GM12801 (cell line): ENCODE measurements around the gene WNT2B.

Experiments used
- CTCF ChIP-seq: IDR thresholded peaks from one replicate; pipeline ENCODE4 v1.5.1; 2011; ENCODE audit warnings: control low read depth; ENCODE audit not compliant: insufficient read length; ENCODE audit errors: extremely low read depth

WNT2B gene

DNA sequence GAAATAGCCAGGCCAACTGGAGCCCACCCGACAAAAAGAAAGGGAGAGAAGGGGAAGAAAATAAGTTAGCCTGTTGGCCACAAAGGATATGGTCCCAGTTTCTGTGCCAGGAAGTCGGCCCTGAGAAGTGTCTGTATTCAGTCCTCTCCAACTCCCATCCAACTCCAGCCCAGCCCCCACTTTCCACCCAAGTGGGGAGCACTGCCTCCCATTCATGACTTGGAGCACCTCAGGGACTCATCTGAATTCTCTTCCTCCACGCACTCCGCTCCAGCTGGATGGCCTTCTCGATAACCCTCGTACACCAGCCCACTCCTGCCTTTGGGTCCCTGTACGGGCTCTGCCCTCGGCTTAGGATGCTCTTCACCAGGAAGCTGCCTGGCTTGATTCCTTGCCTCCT is 2.0 kb upstream of the WNT2B start:
- no peak for TF ChIP-seq CTCF

GRCh38 chr1:112507336-112507735 is 1.4 kb upstream of the WNT2B start:
- TF ChIP-seq CTCF, result no peak

- TF ChIP-seq CTCF, result no peak
These were observed 866 bp upstream of the WNT2B start for GRCh38 chr1:112507921-112508277.

DNA sequence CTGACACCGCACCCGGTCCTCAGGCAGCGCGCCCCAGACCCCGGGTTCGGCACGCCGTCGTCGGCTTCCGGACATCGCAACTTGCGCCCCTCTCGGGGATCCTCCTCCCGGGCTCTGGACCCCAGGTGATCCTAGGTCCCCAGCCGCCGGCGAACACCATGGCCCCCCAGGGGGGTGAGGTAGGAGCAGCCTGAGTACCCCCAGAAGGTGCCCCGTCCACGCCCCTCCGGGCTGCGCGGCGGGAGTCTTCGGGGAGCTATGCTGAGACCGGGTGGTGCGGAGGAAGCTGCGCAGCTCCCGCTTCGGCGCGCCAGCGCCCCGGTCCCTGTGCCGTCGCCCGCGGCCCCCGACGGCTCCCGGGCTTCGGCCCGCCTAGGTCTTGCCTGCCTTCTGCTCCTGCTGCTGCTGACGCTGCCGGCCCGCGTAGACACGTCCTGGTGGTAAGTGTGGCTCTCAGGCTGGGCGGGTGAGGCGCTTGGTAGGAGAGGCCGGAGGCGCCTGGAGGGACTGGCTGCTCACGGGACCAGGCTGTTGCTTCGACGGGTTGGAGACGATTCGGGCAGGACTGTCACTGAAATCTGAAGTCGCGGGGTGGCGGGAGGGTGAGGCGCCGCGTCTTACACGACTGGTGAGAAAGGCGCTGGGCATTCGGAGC is 367 bp downstream of the WNT2B start:
- no peak for TF ChIP-seq CTCF

DNA sequence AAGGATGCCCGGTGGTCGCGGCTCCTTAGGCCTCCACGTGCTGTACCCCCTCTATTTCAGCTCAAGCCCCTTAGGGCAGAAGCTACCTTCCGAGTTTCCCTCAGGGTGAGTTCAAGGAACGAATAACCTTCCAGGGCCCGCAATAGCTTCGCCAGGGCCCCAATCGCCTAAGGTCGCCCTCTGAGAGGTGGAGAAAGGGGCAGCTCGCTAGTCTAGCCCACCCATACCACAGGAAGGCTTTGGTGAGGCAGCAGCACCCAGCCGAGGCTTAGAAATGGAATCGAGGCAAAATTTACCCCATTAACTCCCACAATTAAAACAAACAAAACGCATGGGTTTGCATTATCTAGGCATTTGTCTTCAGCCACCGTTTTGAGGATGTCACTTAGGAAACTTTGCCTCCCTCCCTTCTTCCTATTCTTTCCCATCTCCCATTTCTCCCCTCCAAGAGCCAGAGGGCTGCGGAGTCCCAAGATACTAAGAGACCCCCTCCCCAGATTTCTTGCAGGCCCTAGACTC is 954 bp downstream of the WNT2B start:
- TF ChIP-seq CTCF, result no peak

DNA sequence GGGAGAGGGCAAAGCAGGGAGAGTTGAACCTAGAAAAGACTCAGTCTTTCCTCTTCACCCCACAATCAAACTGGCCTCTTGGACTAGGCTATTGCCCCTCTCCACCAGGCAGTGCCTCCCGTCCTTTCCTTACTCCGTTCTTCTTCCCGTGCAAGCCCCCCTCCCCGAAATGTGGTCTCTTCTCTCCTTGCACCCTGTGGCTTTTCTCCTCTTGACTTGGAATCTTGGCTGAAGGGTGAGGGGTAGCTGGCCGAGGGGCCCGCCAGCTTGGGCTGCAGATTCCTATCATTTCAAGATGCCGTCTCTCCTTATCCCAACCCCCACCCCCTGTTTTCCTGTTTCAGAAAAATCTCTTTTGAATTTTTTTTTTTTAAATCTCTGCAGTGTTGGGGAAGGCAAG is 1.6 kb downstream of the WNT2B start:
- TF ChIP-seq CTCF, result no peak

DNA sequence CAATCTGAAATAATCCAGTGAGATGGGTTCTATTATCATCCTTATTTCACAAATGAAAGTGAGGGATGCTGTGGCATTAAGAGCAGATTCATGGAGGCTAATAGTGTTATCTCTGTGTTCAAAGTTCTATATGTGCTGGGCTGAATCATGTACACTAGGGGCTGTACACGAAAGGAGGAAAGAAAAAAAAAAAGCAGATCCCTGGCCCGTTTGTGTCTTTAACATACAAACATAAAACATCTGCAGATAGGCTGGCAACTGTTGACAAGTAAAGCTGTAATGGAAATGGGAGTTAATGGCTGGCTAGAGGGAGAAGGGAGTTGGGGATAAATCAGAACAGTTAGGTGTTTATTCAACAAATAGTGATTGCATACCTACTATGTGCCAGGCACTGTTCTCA is 3.1 kb downstream of the WNT2B start:
- no peak for TF ChIP-seq CTCF
